Measurements from ENCODE around the gene BBOX1. TPM values are rescaled to one million over a fixed set of nuclear protein-coding genes. Genes with fewer than 3 reads are reported as not detected.

The BBOX1 gene
- total RNA-seq, 1 experiment from 2014 or later: 0.33 TPM

- Mint-ChIP-seq H3K27me3 (ENCODE audit: insufficient read depth, unreplicated experiment) (no peaks in the 10 kb centered on the region), H3K4me1 (ENCODE audit: insufficient read depth, unreplicated experiment) (peaks cover 25% of the 10 kb centered on the region), H3K4me3 (ENCODE audit: unreplicated experiment) (peak overlapping the region; percentile 59), H3K36me3 (ENCODE audit: insufficient read depth, unreplicated experiment) (no peaks in the 10 kb centered on the region), H3K27ac (ENCODE audit: low read depth, unreplicated experiment) (peak overlapping the region; percentile 91), H3K9me3 (ENCODE audit: unreplicated experiment) (peaks cover 27% of the 10 kb centered on the region)
- ChIA-PET POLR2A (interaction anchor here (0.7 to 3.4 kb wide), 8 partner anchors 9 to 174 kb away, joined by 3 to 49 read pairs (median 5); no protein-coding TSS in a partner anchor), CTCF (interaction anchor here (0.6 to 1.8 kb wide), 8 partner anchors 15 to 134 kb away, joined by 3 to 10 read pairs (median 4); no protein-coding TSS in a partner anchor)
- no peak for DNase-seq (ENCODE audit: unreplicated experiment)
- intact Hi-C loops (cut with micrococcal nuclease): loop anchor here (1.0 to 2.0 kb wide), 2 partner anchors 85 to 286 kb away; no protein-coding TSS in a partner anchor
- peak; percentile 30 for TF ChIP-seq CTCF (IDR thresholded peaks at IDR 0.05; ENCODE audit: unreplicated experiment)
- no TSS peak for BruUV-seq (replicated peaks)
These were observed 742 bp upstream of the BBOX1 start for GRCh38 chr11:27039873-27040272.

DNA sequence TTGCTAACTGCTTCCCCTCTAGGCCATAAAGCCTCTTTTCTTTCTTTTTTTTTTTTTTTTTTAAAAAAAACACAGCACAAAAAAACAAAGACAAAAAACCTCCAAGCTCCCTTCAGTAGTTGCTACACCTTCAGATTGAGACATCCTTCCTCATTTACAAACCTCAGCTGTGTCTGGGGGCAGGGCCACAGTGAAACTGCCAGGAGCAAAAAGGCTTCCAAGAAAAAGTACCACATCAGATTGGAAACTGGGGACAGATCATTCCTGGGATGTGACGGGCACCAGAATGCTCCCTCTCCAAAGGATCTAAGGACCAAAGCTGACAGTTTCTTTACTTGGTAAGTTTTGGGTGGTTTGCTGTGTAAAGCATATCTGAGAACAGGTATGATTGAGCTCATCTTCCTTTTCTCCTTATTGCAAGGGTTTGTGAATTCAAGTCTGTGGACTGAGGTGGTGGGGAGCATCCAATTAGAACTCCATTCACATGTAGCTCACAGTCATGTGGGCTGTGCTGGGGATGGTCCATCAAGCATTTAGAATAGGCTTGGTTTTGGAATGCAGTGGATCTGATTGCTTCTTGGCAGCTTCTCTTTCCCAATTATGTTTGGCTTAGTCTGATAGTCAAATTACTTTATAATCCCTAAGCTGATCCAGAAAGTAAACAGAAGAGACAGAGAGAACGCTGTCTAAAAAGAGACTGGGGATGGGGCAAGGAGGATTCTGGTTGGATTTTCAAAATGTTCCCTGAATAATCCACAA, 705 bp downstream of the BBOX1 start:
- peaks cover 25% of the 10 kb centered on the region for H3K4me1 Mint-ChIP-seq (ENCODE audit: insufficient read depth, unreplicated experiment)
- no peaks in the 10 kb centered on the region for H3K27me3 Mint-ChIP-seq (ENCODE audit: insufficient read depth, unreplicated experiment)
- peak overlapping the region; percentile 91 for H3K27ac Mint-ChIP-seq (ENCODE audit: low read depth, unreplicated experiment)
- POLR2A ChIA-PET: interaction anchor here (0.6 to 3.4 kb wide), 26 partner anchors 12 to 894 kb away, joined by 3 to 49 read pairs (median 4); partner anchors contain the start of gene FIBIN
- peak overlapping the region; percentile 59 for H3K4me3 Mint-ChIP-seq (ENCODE audit: unreplicated experiment)
- CTCF ChIA-PET: interaction anchor here (0.5 to 2.7 kb wide), 21 partner anchors 11 to 757 kb away, joined by 3 to 27 read pairs (median 4); partner anchors contain the start of gene FIBIN
- no peak for TF ChIP-seq CTCF (IDR thresholded peaks at IDR 0.05; ENCODE audit: unreplicated experiment)
- intact Hi-C loops (cut with micrococcal nuclease): loop anchor here (2.0 kb wide), 1 partner anchor 83 kb away; no protein-coding TSS in a partner anchor
- H3K36me3 Mint-ChIP-seq (ENCODE audit: insufficient read depth, unreplicated experiment): no peaks in the 10 kb centered on the region
- H3K9me3 Mint-ChIP-seq (ENCODE audit: unreplicated experiment): peaks cover 20% of the 10 kb centered on the region
- BruUV-seq (replicated peaks): no TSS peak
- peak; percentile 69 for DNase-seq (ENCODE audit: unreplicated experiment)

DNA sequence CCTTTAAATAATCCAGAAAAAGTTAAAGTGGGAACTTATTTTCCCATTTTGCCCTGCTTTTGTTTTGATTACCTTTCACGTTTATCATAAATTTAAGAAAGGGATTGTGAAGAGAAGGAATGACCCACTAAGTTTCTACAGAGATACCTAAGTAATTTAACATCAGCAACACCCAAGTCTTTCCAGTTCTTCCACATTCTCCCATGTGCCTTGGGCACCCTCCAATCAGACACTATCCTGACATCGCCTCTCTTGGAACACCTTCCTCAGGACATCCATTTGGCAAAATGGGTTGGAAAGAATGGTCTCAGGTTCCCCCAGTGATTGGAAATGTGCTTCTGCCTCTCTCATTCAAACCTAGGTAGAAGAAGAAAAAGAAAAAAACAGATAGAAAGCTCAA, 6.3 kb downstream of the BBOX1 start:
- Mint-ChIP-seq H3K9me3 (ENCODE audit: unreplicated experiment) (peaks cover 8% of the 10 kb centered on the region), H3K27me3 (ENCODE audit: insufficient read depth, unreplicated experiment) (no peaks in the 10 kb centered on the region), H3K4me3 (ENCODE audit: unreplicated experiment) (no peak overlapping the region), H3K4me1 (ENCODE audit: insufficient read depth, unreplicated experiment) (no peaks in the 10 kb centered on the region), H3K27ac (ENCODE audit: low read depth, unreplicated experiment) (no peak overlapping the region), H3K36me3 (ENCODE audit: insufficient read depth, unreplicated experiment) (peaks cover 5% of the 10 kb centered on the region)
- intact Hi-C loops (cut with micrococcal nuclease): no loop called here
- ChIA-PET POLR2A (no interaction called here), CTCF (no interaction called here)
- DNase-seq (ENCODE audit: unreplicated experiment): no peak
- no TSS peak for BruUV-seq (replicated peaks)
- TF ChIP-seq CTCF (IDR thresholded peaks at IDR 0.05; ENCODE audit: unreplicated experiment): no peak

DNA sequence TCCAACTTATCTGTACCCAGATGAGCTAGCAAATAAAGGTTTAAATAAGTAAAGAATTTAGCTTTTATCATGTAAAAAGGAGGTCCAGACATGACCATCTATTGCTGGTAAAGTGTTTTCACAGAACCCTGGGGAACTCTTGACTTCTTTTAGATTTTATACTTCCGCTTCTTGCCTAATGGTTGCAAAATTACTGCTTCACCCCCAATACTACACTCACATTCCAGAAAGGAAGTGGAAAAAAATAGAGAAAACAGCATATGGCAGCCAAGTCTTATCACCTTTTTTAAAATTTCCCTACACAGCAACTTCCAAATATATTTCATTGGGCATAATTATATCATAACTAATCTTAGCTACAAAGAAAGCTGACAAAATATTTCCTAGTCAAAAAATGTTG, 12.1 kb downstream of the BBOX1 start:
- no peak overlapping the region for H3K27ac Mint-ChIP-seq (ENCODE audit: low read depth, unreplicated experiment)
- no TSS peak for BruUV-seq (replicated peaks)
- no peaks in the 10 kb centered on the region for H3K36me3 Mint-ChIP-seq (ENCODE audit: insufficient read depth, unreplicated experiment)
- no peaks in the 10 kb centered on the region for H3K27me3 Mint-ChIP-seq (ENCODE audit: insufficient read depth, unreplicated experiment)
- CTCF ChIA-PET: no interaction called here
- intact Hi-C loops (cut with micrococcal nuclease): no loop called here
- POLR2A ChIA-PET: interaction anchor here (1.9 kb wide), 1 partner anchor 12 kb away, joined by 7 read pairs; the partner anchor contains the start of gene BBOX1
- no peaks in the 10 kb centered on the region for H3K4me1 Mint-ChIP-seq (ENCODE audit: insufficient read depth, unreplicated experiment)
- H3K9me3 Mint-ChIP-seq (ENCODE audit: unreplicated experiment): peaks cover 9% of the 10 kb centered on the region
- no peak for DNase-seq (ENCODE audit: unreplicated experiment)
- H3K4me3 Mint-ChIP-seq (ENCODE audit: unreplicated experiment): no peak overlapping the region
- no peak for TF ChIP-seq CTCF (IDR thresholded peaks at IDR 0.05; ENCODE audit: unreplicated experiment)
